ENCODE results near the gene MAMDC4.
A peak's percentile ranks its signal among the peaks of the same experiment; 100 is the strongest.
"Not testable (repeated sequence)": the region's sequence is repeated elsewhere in the genome, so short reads cannot be mapped to it uniquely, and the experiment has no call there.

MAMDC4 gene

GRCh38 chr9:136860933-136861873, 9.1 kb downstream of the MAMDC4 start:
- DNase-seq, result no peak

- no peak for DNase-seq
Observed at GRCh38 chr9:136861874-136862457, 9.8 kb downstream of the MAMDC4 start.

- no peak for DNase-seq
Observed at GRCh38 chr9:136862849-136863622, 10.9 kb downstream of the MAMDC4 start.

GRCh38 chr9:136863623-136864273, 11.6 kb downstream of the MAMDC4 start:
- DNase-seq, result no peak

- DNase-seq, result no peak
Observed at GRCh38 chr9:136865041-136865767, 13.1 kb downstream of the MAMDC4 start.

GRCh38 chr9:136865768-136866103, 13.6 kb downstream of the MAMDC4 start:
- DNase-seq, result no peak

- not testable (repeated sequence) for DNase-seq
Observed at GRCh38 chr9:136866898-136867421, 14.8 kb downstream of the MAMDC4 start.

GRCh38 chr9:136867480-136867879, 15.3 kb downstream of the MAMDC4 start:
- no peak for DNase-seq

- no peak for DNase-seq
Observed at GRCh38 chr9:136867917-136868316, 15.8 kb downstream of the MAMDC4 start.

GRCh38 chr9:136868644-136869043, 16.5 kb downstream of the MAMDC4 start:
- DNase-seq, result no peak

GRCh38 chr9:136869611-136870010, 17.5 kb downstream of the MAMDC4 start:
- DNase-seq, result not testable (repeated sequence)

- no peak for DNase-seq
Observed at GRCh38 chr9:136875155-136875554, 23.0 kb downstream of the MAMDC4 start.

GRCh38 chr9:136876476-136876875, 24.3 kb downstream of the MAMDC4 start:
- no peak for DNase-seq

- no peak for DNase-seq
Observed at GRCh38 chr9:136880651-136881050, 28.5 kb downstream of the MAMDC4 start.

GRCh38 chr9:136881691-136882108, 29.6 kb downstream of the MAMDC4 start:
- no peak for DNase-seq

- no peak for DNase-seq
Observed at GRCh38 chr9:136882109-136882946, 30.2 kb downstream of the MAMDC4 start.

- not testable (repeated sequence) for DNase-seq
Observed at GRCh38 chr9:136882947-136883283, 30.8 kb downstream of the MAMDC4 start.

- DNase-seq, result not testable (repeated sequence)
Observed at GRCh38 chr9:136883670-136884069, 31.5 kb downstream of the MAMDC4 start.

- DNase-seq, result peak; percentile 92
Observed at GRCh38 chr9:136885950-136886578, 33.9 kb downstream of the MAMDC4 start, which contains the start of gene TRAF2. TRAF2 (plus strand) TSS chr9:136886516; CDS start chr9:136898741, 12,225 bp downstream.

All from right kidney (tissue), 1 donor.